Ishikawa (cell line): ENCODE data around the gene EPB41L4B.

Experiments used
- CEBPB ChIP-seq: IDR thresholded peaks from 2 replicates; pipeline ENCODE4 v1.6.1; 2012
- CREB1 ChIP-seq: IDR thresholded peaks from 2 replicates; pipeline ENCODE4 v1.6.1; 2012; ENCODE audit warnings: low read depth
- EGR1 ChIP-seq: IDR thresholded peaks from 2 replicates; pipeline ENCODE4 v1.6.1; 2012
- EP300 ChIP-seq: IDR thresholded peaks from 2 replicates; pipeline ENCODE4 v1.6.1; 2012; ENCODE audit warnings: borderline replicate concordance
- FOXM1 ChIP-seq: IDR thresholded peaks from 2 replicates; pipeline ENCODE4 v1.6.1; 2012; ENCODE audit warnings: low read depth, borderline replicate concordance
- RAD21 ChIP-seq: IDR thresholded peaks from 2 replicates; pipeline ENCODE4 v1.6.1; 2012; ENCODE audit warnings: low read depth
- TAF1 ChIP-seq: IDR thresholded peaks from 2 replicates; pipeline ENCODE4 v1.6.1; 2012; ENCODE audit warnings: low read depth, mild to moderate bottlenecking
- TCF12 ChIP-seq: IDR thresholded peaks from 2 replicates; pipeline ENCODE4 v1.6.1; 2012; ENCODE audit warnings: low read depth
- TEAD4 ChIP-seq: IDR thresholded peaks from 2 replicates; pipeline ENCODE4 v1.6.1; 2012
- YY1 ChIP-seq: IDR thresholded peaks from 2 replicates; pipeline ENCODE4 v1.6.1; 2012; ENCODE audit warnings: low read depth
- ZBTB7A ChIP-seq: IDR thresholded peaks from 2 replicates; pipeline ENCODE4 v1.6.1; 2012; ENCODE audit warnings: low read depth
- TF ChIP-seq, protein P1 (sequence below): IDR thresholded peaks from 2 replicates; pipeline ENCODE4 v1.6.1; 2012; ENCODE audit warnings: low read depth, mild to moderate bottlenecking
- TF ChIP-seq, protein P2 (sequence below): IDR thresholded peaks from 2 replicates; pipeline ENCODE4 v1.6.1; 2012
- TF ChIP-seq, protein P3 (sequence below): IDR thresholded peaks from 2 replicates; pipeline ENCODE4 v1.6.1; 2012

DNA sequence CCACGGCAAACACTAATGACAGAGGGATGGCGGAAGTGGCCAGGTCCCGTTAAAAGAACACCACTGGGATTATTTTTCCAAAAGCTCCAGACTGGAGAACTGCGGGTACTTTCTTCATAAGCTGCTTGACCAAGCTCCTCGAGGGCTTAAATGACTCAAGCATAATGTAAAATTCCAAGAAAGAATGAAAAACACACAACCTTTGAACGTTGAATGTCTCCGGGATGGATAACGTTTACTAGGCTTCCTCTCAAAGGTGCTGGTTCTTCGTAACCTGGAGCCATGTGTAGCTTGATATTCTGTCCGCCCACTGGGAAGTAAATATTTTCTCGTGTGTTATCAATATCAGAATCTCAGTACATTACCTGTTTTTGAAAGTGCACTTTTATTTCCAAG, 67.6 kb downstream of the EPB41L4B start:
- TF ChIP-seq CEBPB (no peak), RAD21 (no peak), YY1 (no peak), TAF1 (no peak), EGR1 (no peak), TEAD4 (no peak), EP300 (no peak), ZBTB7A (no peak), CREB1 (no peak), FOXM1 (no peak), TCF12 (no peak)
- TF ChIP-seq, protein P1, sequence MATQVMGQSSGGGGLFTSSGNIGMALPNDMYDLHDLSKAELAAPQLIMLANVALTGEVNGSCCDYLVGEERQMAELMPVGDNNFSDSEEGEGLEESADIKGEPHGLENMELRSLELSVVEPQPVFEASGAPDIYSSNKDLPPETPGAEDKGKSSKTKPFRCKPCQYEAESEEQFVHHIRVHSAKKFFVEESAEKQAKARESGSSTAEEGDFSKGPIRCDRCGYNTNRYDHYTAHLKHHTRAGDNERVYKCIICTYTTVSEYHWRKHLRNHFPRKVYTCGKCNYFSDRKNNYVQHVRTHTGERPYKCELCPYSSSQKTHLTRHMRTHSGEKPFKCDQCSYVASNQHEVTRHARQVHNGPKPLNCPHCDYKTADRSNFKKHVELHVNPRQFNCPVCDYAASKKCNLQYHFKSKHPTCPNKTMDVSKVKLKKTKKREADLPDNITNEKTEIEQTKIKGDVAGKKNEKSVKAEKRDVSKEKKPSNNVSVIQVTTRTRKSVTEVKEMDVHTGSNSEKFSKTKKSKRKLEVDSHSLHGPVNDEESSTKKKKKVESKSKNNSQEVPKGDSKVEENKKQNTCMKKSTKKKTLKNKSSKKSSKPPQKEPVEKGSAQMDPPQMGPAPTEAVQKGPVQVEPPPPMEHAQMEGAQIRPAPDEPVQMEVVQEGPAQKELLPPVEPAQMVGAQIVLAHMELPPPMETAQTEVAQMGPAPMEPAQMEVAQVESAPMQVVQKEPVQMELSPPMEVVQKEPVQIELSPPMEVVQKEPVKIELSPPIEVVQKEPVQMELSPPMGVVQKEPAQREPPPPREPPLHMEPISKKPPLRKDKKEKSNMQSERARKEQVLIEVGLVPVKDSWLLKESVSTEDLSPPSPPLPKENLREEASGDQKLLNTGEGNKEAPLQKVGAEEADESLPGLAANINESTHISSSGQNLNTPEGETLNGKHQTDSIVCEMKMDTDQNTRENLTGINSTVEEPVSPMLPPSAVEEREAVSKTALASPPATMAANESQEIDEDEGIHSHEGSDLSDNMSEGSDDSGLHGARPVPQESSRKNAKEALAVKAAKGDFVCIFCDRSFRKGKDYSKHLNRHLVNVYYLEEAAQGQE: no peak
- TF ChIP-seq, protein P2, sequence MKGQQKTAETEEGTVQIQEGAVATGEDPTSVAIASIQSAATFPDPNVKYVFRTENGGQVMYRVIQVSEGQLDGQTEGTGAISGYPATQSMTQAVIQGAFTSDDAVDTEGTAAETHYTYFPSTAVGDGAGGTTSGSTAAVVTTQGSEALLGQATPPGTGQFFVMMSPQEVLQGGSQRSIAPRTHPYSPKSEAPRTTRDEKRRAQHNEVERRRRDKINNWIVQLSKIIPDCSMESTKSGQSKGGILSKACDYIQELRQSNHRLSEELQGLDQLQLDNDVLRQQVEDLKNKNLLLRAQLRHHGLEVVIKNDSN: no peak
- TF ChIP-seq, protein P3, sequence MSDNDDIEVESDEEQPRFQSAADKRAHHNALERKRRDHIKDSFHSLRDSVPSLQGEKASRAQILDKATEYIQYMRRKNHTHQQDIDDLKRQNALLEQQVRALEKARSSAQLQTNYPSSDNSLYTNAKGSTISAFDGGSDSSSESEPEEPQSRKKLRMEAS: no peak
